RKO (cell line): ENCODE measurements around the gene MAMDC4.
A peak's percentile ranks its signal among the peaks of the same experiment; 100 is the strongest.

ENCODE experiments used
- DNase-seq: peaks from one replicate; pipeline ENCODE4 v3.0.0-alpha.2; 2016; ENCODE audit warnings: low spot score

MAMDC4 gene

DNA sequence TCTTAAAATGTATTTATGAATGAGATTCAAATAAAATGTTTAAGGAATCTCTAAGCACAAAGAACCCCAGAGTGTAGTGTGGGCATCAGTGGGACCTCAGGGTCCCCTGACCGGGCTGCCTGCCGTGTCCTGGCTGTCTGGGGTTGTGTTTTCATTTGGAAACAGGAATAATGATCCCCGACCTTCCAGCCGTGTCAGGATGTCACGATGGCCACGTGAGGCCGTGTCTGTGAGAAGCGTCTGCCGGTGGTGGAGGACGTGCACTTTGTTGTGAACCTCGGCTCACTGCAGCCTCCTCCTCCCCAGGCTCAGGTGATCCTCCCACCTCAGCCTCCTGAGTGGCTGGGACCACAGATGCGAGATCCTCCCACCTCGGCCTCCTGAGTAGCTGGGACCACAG, 38.5 kb downstream of the MAMDC4 start:
- DNase-seq: no peak

- DNase-seq: no peak
Measured at GRCh38 chr9:136896027-136896426, 43.9 kb downstream of the MAMDC4 start.

- DNase-seq: no peak
Measured at GRCh38 chr9:136898483-136899100, 46.4 kb downstream of the MAMDC4 start.

DNA sequence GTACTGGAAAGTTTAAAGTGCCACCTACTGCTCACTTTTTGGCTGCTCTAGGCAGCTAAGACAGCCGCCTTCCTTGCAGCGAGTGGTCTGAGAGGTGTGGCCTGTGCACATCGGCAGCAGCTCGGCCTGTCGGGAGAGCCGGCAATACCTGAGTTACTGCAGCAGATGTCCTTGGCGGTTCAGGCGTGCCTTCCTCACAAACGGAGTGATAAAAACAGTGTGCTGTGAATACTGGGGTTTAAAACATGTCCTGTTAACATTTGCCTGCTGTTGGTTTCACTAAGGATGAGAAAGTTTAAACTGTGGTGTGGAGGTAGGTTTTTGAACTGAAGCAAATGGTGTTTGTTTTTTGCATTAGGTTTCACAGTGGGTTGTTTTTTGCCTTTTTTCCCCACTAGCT, 47.0 kb downstream of the MAMDC4 start:
- DNase-seq: no peak

GRCh38 chr9:136900556-136900955, 48.4 kb downstream of the MAMDC4 start:
- DNase-seq: no peak

- DNase-seq: no peak
Measured at GRCh38 chr9:136900988-136901515, 48.9 kb downstream of the MAMDC4 start.

DNA sequence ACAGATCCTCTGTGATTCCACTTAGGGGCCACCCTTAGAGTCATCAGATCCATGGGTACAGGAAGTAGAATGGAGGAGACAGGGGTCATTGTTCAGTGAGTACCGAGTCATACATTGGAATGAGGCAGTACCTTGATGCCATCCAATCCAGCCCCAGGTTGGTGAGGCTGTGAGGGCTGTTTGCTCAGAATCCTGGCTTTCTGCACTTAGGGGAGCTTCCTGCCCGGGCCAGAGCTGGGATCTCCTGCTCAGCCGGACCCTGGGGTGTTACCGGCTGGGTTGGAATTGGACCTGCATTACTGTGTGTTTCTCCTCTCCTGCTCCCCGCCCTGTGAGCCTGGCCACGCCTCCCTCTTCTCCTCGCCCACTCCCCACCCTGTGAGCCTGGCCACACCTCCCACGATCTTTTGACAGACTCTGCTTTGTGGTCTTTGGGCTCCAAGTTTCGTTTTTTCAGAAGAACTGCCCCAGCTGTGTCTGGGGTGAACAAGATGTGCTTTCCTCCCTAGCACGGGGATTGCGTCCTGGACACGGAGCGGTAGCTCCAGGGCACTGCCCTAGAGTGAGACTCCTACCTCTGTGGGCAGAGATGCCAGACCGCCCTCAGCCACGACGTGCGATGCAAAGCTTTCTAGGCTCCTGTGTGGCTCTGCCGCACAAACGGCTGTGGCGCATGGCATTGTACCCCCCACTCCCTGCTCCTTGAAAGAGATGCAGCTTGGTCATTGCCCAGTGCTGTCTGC, 49.5 kb downstream of the MAMDC4 start:
- DNase-seq: peak; percentile 54

DNA sequence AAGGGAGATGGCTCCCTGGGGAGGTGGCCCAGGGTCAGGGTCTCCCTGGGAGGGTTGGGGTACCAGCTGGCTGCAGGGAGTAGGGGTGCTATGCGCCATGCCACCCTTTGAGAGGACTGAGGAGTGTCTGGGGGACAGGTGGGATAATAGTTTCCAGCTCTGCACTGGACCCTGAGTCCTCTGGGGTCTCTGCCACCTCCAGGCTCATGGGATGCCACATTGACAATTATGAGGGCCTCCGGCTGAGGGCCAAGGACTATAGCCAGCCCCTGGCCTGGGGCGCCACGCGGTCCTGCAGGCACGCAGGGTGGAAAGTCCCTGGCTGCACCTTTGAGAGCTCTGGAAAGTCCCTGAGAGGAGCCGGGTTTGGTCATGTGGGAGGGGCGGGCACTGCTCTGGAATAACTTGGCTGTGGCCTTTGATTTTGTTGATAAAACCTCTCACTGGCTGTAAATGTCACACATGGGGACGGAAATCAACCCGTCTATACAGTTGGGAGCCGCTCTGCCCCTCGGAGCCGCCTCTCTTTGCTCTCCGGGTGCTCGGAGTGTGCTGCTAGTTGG, 50.2 kb downstream of the MAMDC4 start:
- no peak for DNase-seq

DNA sequence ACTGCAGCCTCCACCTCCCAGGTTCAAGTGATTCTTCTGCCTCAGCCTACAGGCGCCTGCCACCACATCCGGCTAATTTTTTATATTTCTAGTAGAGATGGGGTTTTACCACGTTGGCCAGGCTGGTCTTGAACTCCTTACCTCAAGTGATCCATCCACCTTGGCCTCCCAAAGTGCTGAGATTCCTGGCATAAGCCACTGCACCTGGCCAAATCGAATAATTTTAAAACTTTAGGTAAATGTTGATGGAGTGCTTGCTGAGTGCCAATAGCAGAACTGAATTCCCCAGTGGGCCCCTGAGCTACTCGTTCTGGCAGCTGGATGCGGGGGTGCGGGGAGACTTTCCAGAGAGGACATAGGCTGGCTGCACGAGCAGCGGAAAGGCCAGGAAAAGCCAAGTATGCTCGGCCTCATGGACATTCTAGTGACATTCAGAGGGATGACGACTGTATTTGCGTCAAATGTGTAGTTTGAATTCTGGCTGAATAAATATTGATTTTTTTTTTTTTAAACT, 51.0 kb downstream of the MAMDC4 start:
- DNase-seq: no peak

- DNase-seq: no peak
Measured at GRCh38 chr9:136906266-136906665, 54.1 kb downstream of the MAMDC4 start.

- DNase-seq: no peak
Measured at GRCh38 chr9:136907011-136907914, 55.1 kb downstream of the MAMDC4 start.
